ENCODE measurements around the gene KDM2A. TPM values are rescaled to one million over a fixed set of nuclear protein-coding genes. Genes with fewer than 3 reads are reported as not detected.

Gene KDM2A
- total and polyA plus RNA-seq, 2 of the 13 experiments (the other 11 are each of a cell fraction or from before 2014, with no cell fraction given) = 31.3 to 31.4 TPM

DNA sequence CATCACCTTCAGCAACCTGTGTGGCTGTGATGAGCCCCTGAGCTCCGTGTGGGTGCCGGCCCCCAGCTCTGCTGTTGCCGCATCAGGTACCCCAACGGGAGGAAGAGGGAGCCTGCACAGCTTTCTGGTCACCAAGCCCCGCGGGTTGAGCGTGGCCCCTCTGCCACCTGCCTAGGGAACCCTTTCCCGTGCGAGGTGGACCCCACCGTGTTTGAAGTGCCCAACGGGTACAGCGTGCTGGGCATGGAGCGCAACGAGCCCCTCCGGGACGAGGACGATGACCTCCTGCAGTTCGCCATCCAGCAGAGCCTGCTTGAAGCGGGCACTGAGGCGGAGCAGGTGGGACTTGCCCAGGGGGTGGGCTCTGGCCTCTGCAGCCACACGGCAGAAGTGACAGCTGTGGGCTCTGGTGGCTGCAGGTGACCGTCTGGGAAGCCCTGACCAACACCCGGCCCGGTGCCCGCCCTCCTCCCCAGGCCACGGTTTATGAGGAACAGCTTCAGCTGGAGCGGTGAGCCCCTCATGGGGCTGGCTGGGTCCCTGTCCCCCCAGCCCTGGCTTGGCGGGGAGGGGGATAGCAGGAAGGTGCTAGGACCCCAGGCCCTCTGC, 182.4 kb downstream of the KDM2A start:
- Histone ChIP-seq H3K9me3 (ENCODE audit: low read length) (no peaks in the 10 kb centered on the region), H3K4me3 (replicated peaks in 1 of 3; ENCODE audit: insufficient read depth in 1 of 3, low read depth in 2 of 3, low read length in 3 of 3) (no peak overlapping the region), H3K4me1 (ENCODE audit: insufficient read depth, low read length) (peaks cover 20% of the 10 kb centered on the region), H3K36me3 (replicated peaks in 1 of 2; ENCODE audit: control insufficient read depth in 1 of 2, insufficient read depth in 2 of 2, low read length in 2 of 2) (peaks cover 9 to 32% of the 10 kb centered on the region in 2 experiments; a peak in 4 of 5 replicates), H3K4me2 (ENCODE audit: low read depth, low read length) (no peak overlapping the region), H3K9ac (ENCODE audit: insufficient read depth, low read depth, low read length) (no peak overlapping the region), H3K27ac (ENCODE audit: extremely low read length, insufficient read depth, low read length) (no peak overlapping the region), H4K20me1 (ENCODE audit: insufficient read depth, low read length) (no peaks in the 10 kb centered on the region), H3K79me2 (ENCODE audit: insufficient read depth, low read length) (peaks cover 5% of the 10 kb centered on the region), H2AFZ (ENCODE audit: low read length) (no peak overlapping the region), H3K27me3 (ENCODE audit: control insufficient read depth in 1 of 2, insufficient read depth in 2 of 2, low read length in 2 of 2) (no peaks in the 10 kb centered on the region)
- BruUV-seq (replicated peaks) = no TSS peak
- FAIRE-seq (no peak), DNase-seq (ENCODE audit: low spot score) (no peak), ATAC-seq (no peak)
- in situ Hi-C loops (cut with HindIII; ENCODE audit: extremely low pct_ligation_motif_present, low pct_unique_long_range_greater_than_20kb) (no loop called here), intact Hi-C loops (cut with micrococcal nuclease; ENCODE audit: unreplicated experiment) (loop anchor here (5.0 kb wide), 1 partner anchor 39 kb away; no protein-coding TSS in a partner anchor)
- 87% methylated on average over 3 of the region's 28 CpGs for WGBS (ENCODE audit: low lambda C conversion rate)
- TF ChIP-seq RBFOX2 (IDR thresholded peaks at IDR 0.05; ENCODE audit: low read depth, low read length) = peak; percentile 50
- TF ChIP-seq ZNF431 (CRISPR knock-in tag; IDR thresholded peaks at IDR 0.05; ENCODE audit: borderline replicate concordance, low read depth) = no peak
- TF ChIP-seq, protein P1, sequence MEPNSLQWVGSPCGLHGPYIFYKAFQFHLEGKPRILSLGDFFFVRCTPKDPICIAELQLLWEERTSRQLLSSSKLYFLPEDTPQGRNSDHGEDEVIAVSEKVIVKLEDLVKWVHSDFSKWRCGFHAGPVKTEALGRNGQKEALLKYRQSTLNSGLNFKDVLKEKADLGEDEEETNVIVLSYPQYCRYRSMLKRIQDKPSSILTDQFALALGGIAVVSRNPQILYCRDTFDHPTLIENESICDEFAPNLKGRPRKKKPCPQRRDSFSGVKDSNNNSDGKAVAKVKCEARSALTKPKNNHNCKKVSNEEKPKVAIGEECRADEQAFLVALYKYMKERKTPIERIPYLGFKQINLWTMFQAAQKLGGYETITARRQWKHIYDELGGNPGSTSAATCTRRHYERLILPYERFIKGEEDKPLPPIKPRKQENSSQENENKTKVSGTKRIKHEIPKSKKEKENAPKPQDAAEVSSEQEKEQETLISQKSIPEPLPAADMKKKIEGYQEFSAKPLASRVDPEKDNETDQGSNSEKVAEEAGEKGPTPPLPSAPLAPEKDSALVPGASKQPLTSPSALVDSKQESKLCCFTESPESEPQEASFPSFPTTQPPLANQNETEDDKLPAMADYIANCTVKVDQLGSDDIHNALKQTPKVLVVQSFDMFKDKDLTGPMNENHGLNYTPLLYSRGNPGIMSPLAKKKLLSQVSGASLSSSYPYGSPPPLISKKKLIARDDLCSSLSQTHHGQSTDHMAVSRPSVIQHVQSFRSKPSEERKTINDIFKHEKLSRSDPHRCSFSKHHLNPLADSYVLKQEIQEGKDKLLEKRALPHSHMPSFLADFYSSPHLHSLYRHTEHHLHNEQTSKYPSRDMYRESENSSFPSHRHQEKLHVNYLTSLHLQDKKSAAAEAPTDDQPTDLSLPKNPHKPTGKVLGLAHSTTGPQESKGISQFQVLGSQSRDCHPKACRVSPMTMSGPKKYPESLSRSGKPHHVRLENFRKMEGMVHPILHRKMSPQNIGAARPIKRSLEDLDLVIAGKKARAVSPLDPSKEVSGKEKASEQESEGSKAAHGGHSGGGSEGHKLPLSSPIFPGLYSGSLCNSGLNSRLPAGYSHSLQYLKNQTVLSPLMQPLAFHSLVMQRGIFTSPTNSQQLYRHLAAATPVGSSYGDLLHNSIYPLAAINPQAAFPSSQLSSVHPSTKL (CRISPR knock-in tag; IDR thresholded peaks at IDR 0.05) = no peak
- no peak for TF ChIP-seq TAF1 (CRISPR knock-in tag; IDR thresholded peaks at IDR 0.05)
- TF ChIP-seq AGO2 (optimal IDR thresholded peaks at IDR 0.05; ENCODE audit: low read depth, low read length) = peak; percentile 76
- peak; percentile 35; the same call in 1 of the 2 replicates for TF ChIP-seq HNRNPL (IDR thresholded peaks at IDR 0.05; ENCODE audit: low read depth, low read length)
- ChIA-PET CTCF (ENCODE audit: low intra/inter-chr PET ratio, low total read pairs) (no interaction called here), POLR2A (interaction anchor here (3.5 kb wide), 1 partner anchor 10 kb away, joined by 66 read pairs; the partner anchor contains the start of gene ANKRD13D)
